GM19238 (cell line): ENCODE measurements around the gene CHRNG.

Experiments used
- DNase-seq: peaks from one replicate; pipeline ENCODE4 v3.0.0; 2011; ENCODE audit warnings: low spot score; ENCODE audit not compliant: insufficient read length

The CHRNG gene, protein sequence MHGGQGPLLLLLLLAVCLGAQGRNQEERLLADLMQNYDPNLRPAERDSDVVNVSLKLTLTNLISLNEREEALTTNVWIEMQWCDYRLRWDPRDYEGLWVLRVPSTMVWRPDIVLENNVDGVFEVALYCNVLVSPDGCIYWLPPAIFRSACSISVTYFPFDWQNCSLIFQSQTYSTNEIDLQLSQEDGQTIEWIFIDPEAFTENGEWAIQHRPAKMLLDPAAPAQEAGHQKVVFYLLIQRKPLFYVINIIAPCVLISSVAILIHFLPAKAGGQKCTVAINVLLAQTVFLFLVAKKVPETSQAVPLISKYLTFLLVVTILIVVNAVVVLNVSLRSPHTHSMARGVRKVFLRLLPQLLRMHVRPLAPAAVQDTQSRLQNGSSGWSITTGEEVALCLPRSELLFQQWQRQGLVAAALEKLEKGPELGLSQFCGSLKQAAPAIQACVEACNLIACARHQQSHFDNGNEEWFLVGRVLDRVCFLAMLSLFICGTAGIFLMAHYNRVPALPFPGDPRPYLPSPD

DNA sequence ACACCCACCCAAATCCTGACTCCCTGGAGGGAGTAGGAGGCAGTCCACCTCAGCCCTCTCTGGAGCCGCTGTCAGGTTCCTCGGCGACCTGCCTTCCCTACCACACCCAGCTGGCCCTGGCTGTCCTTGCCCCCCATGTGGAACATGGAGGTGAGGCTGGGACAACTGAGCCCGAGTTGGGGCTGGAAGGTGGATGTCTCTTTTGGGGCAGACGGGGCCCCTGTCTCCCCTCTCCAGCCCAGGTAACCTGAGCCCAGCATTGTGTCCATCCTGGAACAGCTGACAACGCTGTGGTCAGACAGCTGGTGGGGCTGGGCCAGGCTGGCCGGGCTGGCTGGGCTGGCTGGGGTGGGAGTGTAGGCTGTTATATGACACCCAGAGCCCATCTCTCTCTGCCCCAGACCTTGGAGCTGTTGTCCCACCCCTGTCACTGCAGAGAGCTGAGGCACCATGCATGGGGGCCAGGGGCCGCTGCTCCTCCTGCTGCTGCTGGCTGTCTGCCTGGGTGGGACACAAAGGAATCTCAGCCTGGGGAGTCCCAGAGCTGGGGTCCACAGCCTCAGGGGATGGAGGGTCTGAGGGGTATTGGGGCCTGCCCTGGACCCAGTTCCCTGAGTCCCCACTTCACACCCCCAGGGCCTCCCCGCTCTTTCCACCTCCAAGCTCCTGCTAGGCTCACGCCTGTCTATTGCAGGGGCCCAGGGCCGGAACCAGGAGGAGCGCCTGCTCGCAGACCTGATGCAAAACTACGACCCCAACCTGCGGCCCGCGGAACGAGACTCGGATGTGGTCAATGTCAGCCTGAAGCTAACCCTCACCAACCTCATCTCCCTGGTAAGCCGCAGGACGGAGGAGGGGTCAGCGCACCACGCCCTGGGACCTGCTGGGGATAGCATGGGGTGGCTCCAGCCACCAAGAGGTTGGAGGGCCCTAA lies at the start of gene CHRNG:
Gene CHRNG (plus strand): TSS at position 395 of the 934 bp plus-strand sequence. CDS start 56 bp downstream, at position 451.
- no peak for DNase-seq

DNA sequence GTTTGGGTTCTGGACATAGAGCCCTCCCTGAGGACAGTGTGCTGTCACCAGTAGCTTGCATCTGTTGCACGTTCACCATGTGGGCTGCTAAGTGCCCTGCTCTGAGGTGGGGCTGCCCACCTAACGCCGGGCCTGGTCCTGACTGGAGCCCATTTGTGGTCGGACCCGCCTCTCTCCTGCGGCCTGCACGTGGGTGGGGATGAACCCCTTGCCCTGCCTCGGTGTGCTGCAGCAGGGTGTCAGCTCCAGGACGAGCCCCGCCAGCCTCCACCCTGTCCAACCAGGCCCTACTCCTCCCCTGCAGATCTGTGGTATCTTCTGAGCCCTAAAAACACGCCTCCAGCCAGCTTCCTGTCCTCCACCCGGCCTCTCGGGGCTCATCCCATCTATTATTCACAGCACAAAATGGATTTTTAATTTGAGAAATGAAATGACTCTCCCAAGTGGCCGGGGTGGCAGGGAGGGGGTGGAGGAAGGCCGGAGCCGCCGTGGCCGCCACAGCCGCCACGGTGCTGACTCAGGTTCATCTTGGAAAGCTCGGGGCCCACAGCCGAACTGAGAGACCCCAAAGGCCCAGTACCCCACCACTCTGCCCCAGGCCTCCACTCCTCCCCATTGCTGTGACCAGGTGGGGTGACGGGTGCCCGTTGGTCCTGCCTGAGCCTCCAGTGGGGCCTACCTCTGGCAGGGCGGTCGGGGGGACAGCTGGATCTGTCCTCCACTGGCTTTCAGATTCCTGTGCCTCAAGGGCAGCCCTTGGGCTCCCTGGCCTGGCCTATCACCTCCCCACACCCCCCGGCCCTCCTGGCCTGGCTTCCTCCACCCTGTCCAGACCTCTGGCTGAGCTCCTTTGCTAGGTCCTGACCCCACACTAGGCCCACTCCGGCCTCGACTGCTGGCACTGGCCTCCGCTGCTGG lies 49.0 kb upstream of the CHRNG start:
- no peak for DNase-seq

GRCh38 chr2:232491139-232491780 lies 48.2 kb upstream of the CHRNG start:
- DNase-seq: no peak

GRCh38 chr2:232492236-232492848 lies 47.1 kb upstream of the CHRNG start:
- no peak for DNase-seq

- no peak for DNase-seq
These were observed 46.4 kb upstream of the CHRNG start for GRCh38 chr2:232492963-232493700.

GRCh38 chr2:232493701-232494474 lies 45.6 kb upstream of the CHRNG start:
- no peak for DNase-seq

- no peak for DNase-seq
These were observed 45.0 kb upstream of the CHRNG start for GRCh38 chr2:232494542-232494941.

DNA sequence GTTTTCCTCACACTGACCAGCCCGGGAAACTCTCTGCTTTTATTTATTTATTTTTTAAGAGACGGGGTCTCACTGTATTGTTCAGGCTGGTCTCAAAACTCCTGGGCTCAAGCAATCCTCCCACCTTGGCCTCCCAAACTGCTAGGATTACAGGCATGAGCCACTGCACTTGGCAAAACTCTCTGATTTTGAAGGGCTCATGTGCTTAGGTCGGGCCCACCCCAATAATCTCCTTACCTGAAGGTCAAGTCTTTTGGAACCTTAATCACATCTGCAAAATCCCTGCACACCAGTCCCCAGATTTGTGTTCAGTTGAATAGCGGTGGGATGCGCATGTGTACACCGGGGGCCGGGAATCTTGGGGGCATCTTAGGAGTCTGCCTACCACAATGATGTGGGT lies 44.2 kb upstream of the CHRNG start:
- DNase-seq: no peak

GRCh38 chr2:232496501-232497270 lies 42.8 kb upstream of the CHRNG start:
- no peak for DNase-seq

GRCh38 chr2:232497348-232497747 lies 42.1 kb upstream of the CHRNG start:
- DNase-seq: no peak

DNA sequence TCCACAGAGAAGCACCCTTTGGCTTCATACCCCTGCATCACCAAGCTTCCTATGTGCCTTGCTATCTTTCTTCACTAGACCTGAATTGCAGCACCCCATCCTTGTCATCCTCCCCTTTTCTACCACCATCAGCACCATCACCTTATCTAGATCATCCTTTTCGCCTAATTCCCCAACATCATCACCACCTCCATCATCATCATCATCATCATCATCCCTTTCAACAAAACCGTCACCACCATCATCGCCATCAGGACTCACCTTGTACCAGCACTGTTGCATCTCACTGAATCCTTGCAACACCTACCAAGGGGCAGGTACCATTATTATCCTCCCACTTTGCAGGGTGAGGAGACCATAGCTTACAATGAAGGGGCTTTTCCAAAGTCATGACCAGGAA lies 41.0 kb upstream of the CHRNG start:
- DNase-seq: no peak

- DNase-seq: no peak
These were observed 38.1 kb upstream of the CHRNG start for GRCh38 chr2:232501331-232501771.

GRCh38 chr2:232501794-232502390 lies 37.6 kb upstream of the CHRNG start:
- no peak for DNase-seq

DNA sequence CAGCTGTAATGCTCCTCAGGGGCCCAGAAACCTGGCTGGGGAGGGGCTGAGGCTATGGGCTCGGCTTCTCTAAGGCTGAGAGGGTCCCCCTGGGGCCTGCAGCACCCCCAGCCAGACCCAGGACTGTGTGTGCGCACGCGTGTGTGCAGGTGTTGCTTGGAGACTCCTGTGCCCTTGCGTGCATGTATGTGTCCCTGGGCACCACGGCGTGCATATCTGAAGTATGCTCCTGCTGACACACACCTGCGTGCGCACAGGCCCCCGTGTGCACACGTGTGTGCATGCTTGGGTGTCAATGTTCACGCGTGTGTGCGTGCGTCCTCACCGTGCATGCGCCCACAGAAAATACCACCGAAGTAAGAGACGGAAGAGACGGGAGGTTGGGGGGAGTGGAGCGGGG lies 37.0 kb upstream of the CHRNG start:
- DNase-seq: no peak

DNA sequence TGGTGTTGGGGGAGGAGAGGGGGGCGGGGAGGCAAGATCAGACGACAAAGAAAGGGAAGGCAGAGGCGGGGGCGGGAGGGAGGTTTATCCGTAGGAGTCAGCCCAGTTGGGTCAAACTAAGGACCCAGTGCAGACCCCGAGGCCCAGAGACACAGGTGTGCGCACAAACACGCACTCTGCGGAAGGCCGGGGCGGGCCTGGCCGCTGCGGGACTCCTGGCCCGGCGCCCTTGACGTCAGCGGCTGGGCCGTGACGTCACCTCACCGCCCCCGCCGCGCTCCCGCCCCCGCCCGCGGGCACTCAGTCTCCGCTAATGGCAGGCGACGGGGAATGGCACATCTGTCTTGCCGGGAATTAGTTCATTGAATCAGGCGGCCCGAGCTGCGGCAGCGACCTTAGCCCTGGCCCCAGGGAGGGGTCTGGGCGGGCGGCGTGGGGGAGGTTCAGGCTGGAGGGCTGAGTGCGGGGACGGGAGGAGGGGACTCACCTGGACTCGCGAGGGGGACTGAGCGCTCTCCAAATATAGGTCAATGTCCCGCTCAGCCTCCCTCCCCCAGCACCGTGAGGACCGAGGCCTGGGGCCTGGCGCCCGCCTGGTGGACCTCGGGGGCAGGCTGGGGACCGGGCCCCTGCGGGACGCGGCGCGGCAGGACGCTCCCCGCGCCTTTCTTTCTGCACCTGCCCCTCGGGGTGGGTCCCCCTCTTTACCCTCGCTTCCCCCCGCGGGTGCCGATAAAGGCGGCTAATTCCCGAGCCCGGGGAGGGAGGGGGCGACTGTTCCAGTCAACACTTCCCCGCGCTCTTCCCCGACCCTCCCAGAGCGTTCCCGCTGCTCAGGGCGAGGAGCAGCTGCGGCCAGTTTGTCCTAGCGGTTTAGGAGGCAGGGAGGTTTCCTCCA lies 36.3 kb upstream of the CHRNG start:
- DNase-seq: no peak

- no peak for DNase-seq
These were observed 35.6 kb upstream of the CHRNG start for GRCh38 chr2:232503809-232504323.
